GM18517 (cell line): ENCODE data around the gene KCNQ5.
"Not testable (repeated sequence)": the region's sequence is repeated elsewhere in the genome, so short reads cannot be mapped to it uniquely, and the experiment has no call there.

Source experiments
- ATAC-seq: cut with Tn5 transposase; IDR thresholded peaks from one replicate; pipeline ENCODE4 v1.9.1; 2021; ENCODE audit warnings: mild to moderate bottlenecking, moderate library complexity; ENCODE audit not compliant: unreplicated experiment

The KCNQ5 gene

GRCh38 chr6:72890671-72891070 is 268.8 kb downstream of the KCNQ5 start:
- ATAC-seq: no peak

- ATAC-seq: no peak
Measured at GRCh38 chr6:72892901-72893300, 271.0 kb downstream of the KCNQ5 start.

DNA sequence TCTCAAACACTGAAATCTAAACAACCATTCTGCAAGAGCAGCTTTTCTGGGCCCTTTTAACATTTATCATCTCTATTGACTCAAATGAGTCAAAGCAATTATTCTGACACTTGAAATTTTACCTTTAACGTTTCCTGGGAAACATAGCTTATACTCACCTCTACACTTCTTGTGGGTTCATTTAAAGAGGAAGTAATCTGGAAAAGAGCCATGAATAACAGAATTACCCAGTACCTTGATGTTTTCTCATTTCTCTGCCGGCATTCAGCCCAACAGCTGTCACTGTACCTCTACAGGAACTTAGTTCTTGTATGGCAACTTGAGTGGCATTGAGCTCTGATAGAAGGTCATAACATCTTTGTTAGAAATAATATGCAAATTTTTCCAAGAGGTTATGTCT is 272.2 kb downstream of the KCNQ5 start:
- no peak for ATAC-seq

- ATAC-seq: not testable (repeated sequence)
Measured at GRCh38 chr6:72898313-72898712, 276.4 kb downstream of the KCNQ5 start.

DNA sequence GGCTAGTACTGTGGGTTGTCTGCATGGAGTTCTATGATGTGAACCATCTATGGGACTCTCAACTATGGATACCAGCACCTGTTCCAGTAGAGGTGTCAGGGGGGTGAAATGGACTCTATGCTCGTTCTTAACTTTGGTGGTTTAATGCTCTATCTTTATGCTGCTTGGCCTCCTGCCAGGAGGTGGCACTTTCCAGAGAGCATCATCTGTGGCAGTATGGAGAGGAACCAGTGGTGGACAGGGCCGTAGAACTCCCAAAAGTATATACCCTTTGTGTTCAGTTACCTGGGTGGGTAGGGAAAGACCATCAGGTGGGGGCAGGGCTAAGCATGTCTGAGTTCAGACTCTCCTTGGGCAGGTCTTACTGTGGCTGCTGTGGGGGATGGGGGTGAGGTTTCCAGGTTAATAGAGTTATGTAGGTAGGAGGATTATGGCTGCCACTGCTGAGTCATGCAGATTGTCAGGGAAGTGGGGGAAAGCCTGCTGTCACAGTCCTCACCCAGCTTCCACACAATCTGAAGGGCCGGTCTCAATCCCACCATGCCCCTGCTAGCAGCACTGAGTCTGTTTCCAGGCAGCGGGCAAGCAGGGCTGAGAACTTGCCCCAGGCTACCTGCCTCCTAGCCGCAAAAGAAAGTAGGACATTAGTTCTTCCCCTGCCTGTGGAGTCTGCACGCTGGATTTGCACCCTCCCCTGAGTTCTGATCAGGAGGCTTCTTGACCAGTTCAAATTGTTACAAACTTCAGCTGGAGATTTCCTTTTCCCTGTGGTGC is 284.0 kb downstream of the KCNQ5 start:
- ATAC-seq: no peak

DNA sequence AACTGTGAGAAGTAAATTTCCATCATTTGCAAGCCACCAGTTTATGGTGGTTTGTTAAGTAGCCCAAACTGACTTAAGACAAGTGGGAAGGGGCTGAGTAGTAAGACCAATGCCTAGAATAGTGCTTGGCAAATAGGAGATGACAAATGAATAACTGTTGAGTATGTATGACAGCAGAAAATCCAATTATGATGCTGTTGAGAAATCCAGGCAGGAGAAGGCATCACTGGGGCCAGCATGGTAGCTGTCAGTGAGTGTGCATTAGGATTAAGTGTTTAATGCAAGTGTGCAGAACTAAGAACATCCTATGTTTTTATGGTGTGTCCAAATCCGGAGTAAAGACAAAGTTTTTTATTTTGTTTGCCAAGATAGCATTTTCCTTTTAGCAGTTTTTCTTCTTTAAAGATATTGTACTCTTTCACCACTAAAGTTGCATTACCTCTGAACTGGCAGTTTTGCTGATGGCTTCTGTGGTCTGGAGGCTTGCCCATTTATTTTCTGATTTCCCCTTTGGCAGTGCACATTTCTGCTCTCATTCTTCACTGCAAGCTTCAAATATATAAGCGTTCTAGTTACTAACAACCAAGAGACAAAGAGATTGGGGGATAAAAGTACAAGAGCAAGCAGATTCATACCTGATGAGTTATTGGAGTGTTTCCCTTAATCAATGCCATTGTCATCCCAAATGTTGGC is 289.7 kb downstream of the KCNQ5 start:
- ATAC-seq: no peak

- ATAC-seq: no peak
Measured at GRCh38 chr6:72913797-72914196, 291.9 kb downstream of the KCNQ5 start.

- ATAC-seq: no peak
Measured at GRCh38 chr6:72916298-72916697, 294.4 kb downstream of the KCNQ5 start.

GRCh38 chr6:72916906-72917305 is 295.0 kb downstream of the KCNQ5 start:
- no peak for ATAC-seq

GRCh38 chr6:72922401-72922800 is 300.5 kb downstream of the KCNQ5 start:
- no peak for ATAC-seq

DNA sequence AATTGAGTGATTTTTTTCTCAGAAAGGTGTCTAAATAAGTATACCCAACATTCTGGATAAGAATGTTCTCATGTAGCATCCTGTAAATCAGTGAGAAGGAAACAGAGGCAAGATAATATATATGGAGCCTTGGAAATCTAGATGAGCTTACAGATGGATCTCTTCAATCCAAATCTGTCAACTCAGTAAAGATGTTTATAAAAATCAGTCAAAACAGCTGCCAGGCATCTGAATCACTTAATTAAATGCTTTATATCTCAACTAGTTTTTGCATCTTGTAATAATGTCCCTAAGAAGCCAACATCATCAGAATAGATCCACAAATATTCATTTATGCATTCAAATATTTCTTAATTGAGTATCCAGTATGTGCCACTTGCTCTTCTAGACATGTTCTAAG is 303.3 kb downstream of the KCNQ5 start:
- no peak for ATAC-seq

- no peak for ATAC-seq
Measured at GRCh38 chr6:72930556-72931132, 308.8 kb downstream of the KCNQ5 start.

GRCh38 chr6:72931325-72931887 is 309.5 kb downstream of the KCNQ5 start:
- ATAC-seq: no peak

GRCh38 chr6:72933233-72933632 is 311.4 kb downstream of the KCNQ5 start:
- ATAC-seq: no peak

DNA sequence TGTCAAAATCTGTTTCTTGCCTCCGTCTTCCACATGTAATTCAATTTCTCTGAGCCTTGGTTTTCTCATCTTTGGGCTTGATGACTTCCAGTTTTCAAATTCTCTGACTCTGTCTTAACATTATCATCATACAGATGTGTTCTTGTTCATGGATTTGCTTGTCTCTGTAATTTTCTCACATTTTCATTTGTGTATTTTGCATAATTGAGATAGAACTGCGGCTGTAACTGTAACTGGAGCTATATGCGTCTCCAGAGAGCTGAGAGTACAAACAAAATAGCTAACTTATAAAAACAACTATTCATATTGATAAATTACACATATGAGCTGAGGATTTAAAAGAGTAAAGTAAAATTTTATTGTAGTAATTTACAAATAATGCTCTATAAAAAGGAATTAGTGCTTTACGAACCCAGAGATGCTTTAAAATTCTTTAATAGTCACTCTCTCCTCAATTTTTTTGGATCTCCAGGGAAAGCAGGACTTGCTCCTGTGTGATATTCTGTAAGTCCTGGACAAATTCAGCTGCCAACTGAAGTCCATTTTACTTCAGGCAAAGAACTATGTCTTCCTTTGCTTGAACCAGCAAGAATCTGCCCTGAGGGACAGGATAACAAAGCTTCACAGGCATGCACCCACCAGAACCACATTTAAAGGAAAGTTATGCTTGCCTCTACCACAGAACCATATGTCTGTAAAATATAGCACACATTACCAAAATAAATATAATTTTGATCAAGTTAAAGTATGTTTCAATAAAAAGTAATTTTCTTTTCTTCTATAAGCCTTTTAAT is 315.1 kb downstream of the KCNQ5 start:
- no peak for ATAC-seq

- ATAC-seq: no peak
Measured at GRCh38 chr6:72938104-72938503, 316.2 kb downstream of the KCNQ5 start.

DNA sequence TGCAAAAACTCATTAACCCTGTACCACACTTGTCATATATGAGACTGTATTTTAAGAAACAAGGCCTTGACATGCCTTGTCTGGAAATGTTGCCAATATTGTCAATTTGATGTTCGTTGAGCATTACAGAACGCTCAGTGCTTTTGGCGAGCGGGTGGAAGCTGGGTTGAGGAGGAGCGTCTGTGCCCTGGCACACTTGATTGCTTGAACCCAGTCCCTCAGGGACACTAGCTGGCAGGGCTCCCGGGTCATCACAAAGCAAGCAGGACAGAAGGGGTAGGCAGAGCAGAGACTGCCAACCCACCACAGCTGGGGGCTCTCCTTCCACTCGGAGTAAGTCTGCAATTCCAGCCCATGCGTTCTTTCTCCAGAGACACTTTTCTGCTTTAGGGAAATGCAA is 317.1 kb downstream of the KCNQ5 start:
- no peak for ATAC-seq

DNA sequence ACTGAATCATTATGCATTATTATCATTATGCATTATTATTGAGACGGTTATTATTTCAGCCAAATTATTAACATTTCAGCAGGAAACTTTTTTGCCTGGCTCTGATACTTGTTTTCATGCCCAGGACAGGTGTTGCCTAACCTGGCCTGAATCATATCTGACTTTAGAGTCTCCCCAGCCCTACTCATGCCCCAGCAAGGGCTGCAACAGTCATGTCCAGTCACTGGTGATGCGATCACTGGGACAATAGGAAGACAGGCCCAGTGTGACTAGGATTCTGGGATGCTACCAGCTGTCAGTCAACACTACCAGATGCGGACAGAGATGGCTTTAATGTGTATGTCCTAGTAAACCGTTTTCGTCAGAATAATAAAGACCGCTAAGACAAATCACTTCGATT is 318.4 kb downstream of the KCNQ5 start:
- ATAC-seq: no peak

DNA sequence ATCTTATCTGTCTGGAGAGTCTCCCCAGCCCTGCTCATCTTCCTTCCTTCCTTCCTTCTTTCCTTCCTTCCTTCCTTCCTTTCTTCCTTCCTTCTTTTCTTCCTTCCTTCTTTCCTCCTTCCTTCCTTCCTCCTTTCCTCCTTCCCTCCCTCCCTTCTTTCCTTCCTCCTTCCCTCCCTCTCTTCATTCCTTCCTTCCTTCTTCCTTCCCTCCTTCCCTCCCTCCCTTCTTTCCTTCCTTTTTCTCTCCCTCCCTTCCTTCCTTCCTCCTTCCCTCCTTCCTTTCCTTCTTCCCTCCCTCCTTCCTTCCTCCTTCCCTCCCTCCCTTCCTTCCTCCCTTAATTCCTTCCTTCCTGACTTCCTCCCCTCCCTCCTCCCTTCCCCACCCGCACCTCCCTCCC is 319.4 kb downstream of the KCNQ5 start:
- no peak for ATAC-seq

GRCh38 chr6:72941751-72942150 is 319.9 kb downstream of the KCNQ5 start:
- no peak for ATAC-seq

DNA sequence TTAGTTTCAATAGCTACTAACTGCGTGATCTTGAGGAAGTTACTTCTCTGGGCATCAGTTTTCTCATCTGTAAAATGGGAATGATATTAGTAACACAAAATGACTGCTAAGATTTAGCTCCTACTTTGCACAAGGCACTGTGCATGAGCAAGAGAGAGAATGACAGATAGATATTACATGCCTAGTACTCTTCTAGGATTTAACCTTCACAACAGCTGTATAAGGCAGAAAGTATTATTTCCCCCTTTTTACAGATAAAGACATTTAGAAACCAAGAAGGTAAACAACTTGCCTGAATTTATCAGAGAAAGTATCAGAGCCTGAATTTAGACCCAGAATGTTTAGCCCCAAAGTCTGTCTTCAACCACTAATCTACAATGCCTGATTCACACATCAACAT is 321.8 kb downstream of the KCNQ5 start:
- ATAC-seq: no peak
